GM12878 (cell line): ENCODE measurements around the gene RRBP1. TPM values are rescaled to one million over a fixed set of nuclear protein-coding genes. Genes with fewer than 3 reads are reported as not detected.
A peak's percentile ranks its signal among the peaks of the same experiment; 100 is the strongest.

Experiments used
- BACH1 ChIP-seq: fragments of 450-650 bp; IDR thresholded peaks from 2 replicates; pipeline ENCODE4 v1.6.1; 2017; ENCODE audit warnings: mild to moderate bottlenecking, borderline replicate concordance
- BCLAF1 ChIP-seq: fragments of 450-650 bp; IDR thresholded peaks from 2 replicates; pipeline ENCODE4 v1.6.1; 2017; ENCODE audit warnings: antibody characterized with exemption, mild to moderate bottlenecking, moderate library complexity
- BMI1 ChIP-seq: fragments of 450-650 bp; IDR thresholded peaks from 2 replicates; pipeline ENCODE4 v1.6.1; 2016; ENCODE audit warnings: mild to moderate bottlenecking, moderate library complexity, borderline replicate concordance
- CHD2 ChIP-seq: IDR thresholded peaks from 2 replicates; pipeline ENCODE4 v1.6.1; 2011; ENCODE audit warnings: low read depth, low read length, improper control_type of control experiment, borderline replicate concordance
- EP300 ChIP-seq, 2 experiments: fragments of 150-350 bp in 1 of 2; IDR thresholded peaks; 2 replicates each; pipeline ENCODE4 v1.6.1; 2011 to 2012; ENCODE audit warnings: low read depth in 2 of 2, low read length in 2 of 2, borderline replicate concordance in 1 of 2, improper control_type of control experiment in 1 of 2, inconsistent platforms in 1 of 2; ENCODE audit not compliant: control insufficient read depth in 1 of 2
- FOS ChIP-seq: IDR thresholded peaks from 3 replicates; pipeline ENCODE4 v1.6.1; 2011; ENCODE audit warnings: borderline replicate concordance; ENCODE audit not compliant: insufficient read length; ENCODE audit errors: extremely low read depth
- FOXK2 ChIP-seq: fragments of 450-650 bp; IDR thresholded peaks from 2 replicates; pipeline ENCODE4 v1.6.1; 2017; ENCODE audit warnings: mild to moderate bottlenecking, moderate library complexity
- HCFC1 ChIP-seq: fragments of 150-350 bp; IDR thresholded peaks from 2 replicates; pipeline ENCODE4 v1.6.1; 2014; ENCODE audit warnings: low read length
- IRF5 ChIP-seq: fragments of 450-650 bp; IDR thresholded peaks from 2 replicates; pipeline ENCODE4 v1.6.1; 2017; ENCODE audit warnings: borderline replicate concordance
- RBBP5 ChIP-seq: fragments of 200-600 bp; sonication (generic); conservative IDR thresholded peaks from 2 replicates; pipeline ENCODE4 v1.6.1; 2016
- RFX5 ChIP-seq: IDR thresholded peaks from 2 replicates; pipeline ENCODE4 v1.6.1; 2011; ENCODE audit warnings: low read depth, low read length, improper control_type of control experiment
- TAF1 ChIP-seq: IDR thresholded peaks from 2 replicates; pipeline ENCODE4 v1.6.1; 2011; ENCODE audit warnings: mild to moderate bottlenecking, low read depth, low read length, borderline replicate concordance
- TBL1XR1 ChIP-seq: IDR thresholded peaks from 2 replicates; pipeline ENCODE4 v1.6.1; 2012; ENCODE audit warnings: low read depth, low read length, improper control_type of control experiment
- TCF12 ChIP-seq: IDR thresholded peaks from 2 replicates; pipeline ENCODE4 v1.6.1; 2011; ENCODE audit warnings: low read depth, mild to moderate bottlenecking, low read length
- ZBTB11 ChIP-seq: fragments of 450-650 bp; formaldehyde crosslinking; IDR thresholded peaks from 2 replicates; pipeline ENCODE4 v1.5.0; 2022; ENCODE audit warnings: mild to moderate bottlenecking, missing genetic modification characterization
- ZNF24 ChIP-seq: fragments of 450-650 bp; IDR thresholded peaks from 2 replicates; pipeline ENCODE4 v1.6.1; 2017; ENCODE audit warnings: antibody characterized with exemption, mild to moderate bottlenecking
- polyA plus RNA-seq, 11 experiments: library from polyadenylated mRNA; depleted of rRNA in 4 of 11; unstranded in 6 of 11; stranded (reverse) in 5 of 11; fragments of >200 nt; fragmentation: Nextera tagmentation in 4 of 11; fragmentation: Illumina TruSeq in 1 of 11; extraction: Ambion mirVana in 4 of 11; extraction: Trizol in 1 of 11; gene quantifications; 1 replicate in 1 of 11; 2 replicates in 10 of 11; pipeline versions ENCODE4 v1.2.1 to v1.2.3, GENCODE V29; 2011 to 2016; ENCODE audit warnings: inconsistent platforms in 2 of 11, missing spikeins in 2 of 11, low read depth in 1 of 11
- total RNA-seq, 4 experiments: library from RNA; depleted of rRNA in 3 of 4; stranded (reverse); fragments of >200 nt in 3 of 4; fragmentation: Illumina TruSeq in 1 of 4; extraction: Trizol in 1 of 4; gene quantifications; 2 replicates each; pipeline versions ENCODE4 v1.2.1 to v1.2.3, GENCODE V29; 2013 to 2021
- TF ChIP-seq, protein P1 (sequence below): IDR thresholded peaks from 2 replicates; pipeline ENCODE4 v1.6.1; 2012; ENCODE audit warnings: low read length, inconsistent platforms
- TF ChIP-seq, protein P2 (sequence below): fragments of 450-650 bp; IDR thresholded peaks from 2 replicates; pipeline ENCODE4 v1.6.1; 2018; ENCODE audit warnings: borderline replicate concordance, mild to moderate bottlenecking; ENCODE audit not compliant: partially characterized antibody

The RRBP1 gene
- total and polyA plus RNA-seq, 10 of the 15 experiments (the other 5 are each of a cell fraction or from before 2014, with no cell fraction given): 1.2 to 57.4 (median 24.6) TPM

DNA sequence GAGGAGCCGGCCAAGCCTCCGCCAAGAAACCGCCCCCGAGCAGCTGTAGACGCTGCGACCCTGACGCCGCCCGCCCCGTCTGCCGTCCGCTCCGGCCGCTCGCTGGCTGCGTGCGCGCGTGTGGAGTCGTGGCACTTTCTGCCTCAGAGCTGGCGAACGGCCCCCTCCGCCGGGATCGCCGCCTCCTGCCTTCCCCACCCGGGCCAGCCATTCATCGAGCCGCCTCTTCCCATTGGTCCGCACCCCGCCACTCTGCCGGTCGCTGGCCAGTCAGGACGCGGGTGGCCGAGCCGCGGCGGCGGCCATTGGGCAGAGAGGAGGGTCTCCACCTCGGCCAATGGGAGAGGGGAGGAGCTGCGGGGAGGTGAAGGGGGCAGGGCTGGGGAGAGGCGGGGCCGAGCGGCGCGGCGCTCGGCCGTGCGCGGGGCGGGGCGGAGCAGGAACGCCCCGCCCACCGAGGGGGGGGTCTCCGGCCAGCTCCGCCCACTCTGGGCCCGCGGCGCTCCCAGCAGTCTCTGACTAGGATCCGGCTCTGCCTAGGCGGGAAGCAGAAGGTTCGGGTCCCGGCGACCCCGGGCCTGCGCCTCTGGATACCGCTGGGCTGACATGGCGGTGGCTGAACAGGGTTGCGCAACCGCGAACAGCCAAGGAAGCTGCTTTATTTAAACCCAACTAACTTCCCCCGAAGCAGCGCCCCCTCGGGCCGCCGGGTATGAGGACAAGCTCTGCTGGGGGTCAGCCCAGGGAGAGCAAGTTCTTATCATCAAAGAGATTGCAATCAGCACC is at the start of gene RRBP1 (continued):
- no peak for TF ChIP-seq TCF12
- no peak for TF ChIP-seq ZBTB11 (CRISPR knock-in tag)
- TF ChIP-seq, protein P1, sequence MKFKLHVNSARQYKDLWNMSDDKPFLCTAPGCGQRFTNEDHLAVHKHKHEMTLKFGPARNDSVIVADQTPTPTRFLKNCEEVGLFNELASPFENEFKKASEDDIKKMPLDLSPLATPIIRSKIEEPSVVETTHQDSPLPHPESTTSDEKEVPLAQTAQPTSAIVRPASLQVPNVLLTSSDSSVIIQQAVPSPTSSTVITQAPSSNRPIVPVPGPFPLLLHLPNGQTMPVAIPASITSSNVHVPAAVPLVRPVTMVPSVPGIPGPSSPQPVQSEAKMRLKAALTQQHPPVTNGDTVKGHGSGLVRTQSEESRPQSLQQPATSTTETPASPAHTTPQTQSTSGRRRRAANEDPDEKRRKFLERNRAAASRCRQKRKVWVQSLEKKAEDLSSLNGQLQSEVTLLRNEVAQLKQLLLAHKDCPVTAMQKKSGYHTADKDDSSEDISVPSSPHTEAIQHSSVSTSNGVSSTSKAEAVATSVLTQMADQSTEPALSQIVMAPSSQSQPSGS: no peak
- TF ChIP-seq TAF1: peak; percentile 82
- TF ChIP-seq BCLAF1: no peak
- TF ChIP-seq, protein P2, sequence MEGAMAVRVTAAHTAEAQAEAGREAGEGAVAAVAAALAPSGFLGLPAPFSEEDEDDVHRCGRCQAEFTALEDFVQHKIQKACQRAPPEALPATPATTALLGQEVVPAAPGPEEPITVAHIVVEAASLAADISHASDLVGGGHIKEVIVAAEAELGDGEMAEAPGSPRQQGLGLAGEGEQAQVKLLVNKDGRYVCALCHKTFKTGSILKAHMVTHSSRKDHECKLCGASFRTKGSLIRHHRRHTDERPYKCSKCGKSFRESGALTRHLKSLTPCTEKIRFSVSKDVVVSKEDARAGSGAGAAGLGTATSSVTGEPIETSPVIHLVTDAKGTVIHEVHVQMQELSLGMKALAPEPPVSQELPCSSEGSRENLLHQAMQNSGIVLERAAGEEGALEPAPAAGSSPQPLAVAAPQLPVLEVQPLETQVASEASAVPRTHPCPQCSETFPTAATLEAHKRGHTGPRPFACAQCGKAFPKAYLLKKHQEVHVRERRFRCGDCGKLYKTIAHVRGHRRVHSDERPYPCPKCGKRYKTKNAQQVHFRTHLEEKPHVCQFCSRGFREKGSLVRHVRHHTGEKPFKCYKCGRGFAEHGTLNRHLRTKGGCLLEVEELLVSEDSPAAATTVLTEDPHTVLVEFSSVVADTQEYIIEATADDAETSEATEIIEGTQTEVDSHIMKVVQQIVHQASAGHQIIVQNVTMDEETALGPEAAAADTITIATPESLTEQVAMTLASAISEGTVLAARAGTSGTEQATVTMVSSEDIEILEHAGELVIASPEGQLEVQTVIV: peak; percentile 50
- TF ChIP-seq EP300 (IDR thresholded peaks at IDR 0.05; ENCODE audit: borderline replicate concordance in 1 of 2, control insufficient read depth in 1 of 2, low read depth in 2 of 2, low read length in 2 of 2): no peak
- peak; percentile 71; the same call in 1 of the 2 replicates for TF ChIP-seq ZNF24
- TF ChIP-seq BACH1: peak; percentile 56; the same call in 1 of the 2 replicates
- peak; percentile 97 for TF ChIP-seq CHD2
- no peak for TF ChIP-seq HCFC1
- peak; percentile 31; the same call in 1 of the 2 replicates for TF ChIP-seq RFX5
- no peak for TF ChIP-seq TBL1XR1
- TF ChIP-seq RBBP5: no peak
- peak; percentile 90 for TF ChIP-seq FOS
- TF ChIP-seq BMI1: no peak
- no peak for TF ChIP-seq FOXK2
- TF ChIP-seq IRF5: no peak
